HG03354 (cell line): Measurements from ENCODE around the gene FMNL1.
A peak's percentile ranks its signal among the peaks of the same experiment; 100 is the strongest.
"Not testable (repeated sequence)": the region's sequence is repeated elsewhere in the genome, so short reads cannot be mapped to it uniquely, and the experiment has no call there.

Experiments used
- ATAC-seq: cut with Tn5 transposase; IDR thresholded peaks from one replicate; pipeline ENCODE4 v1.9.1; 2021; ENCODE audit warnings: mild to moderate bottlenecking; ENCODE audit not compliant: unreplicated experiment, poor library complexity, severe bottlenecking

FMNL1 gene, protein sequence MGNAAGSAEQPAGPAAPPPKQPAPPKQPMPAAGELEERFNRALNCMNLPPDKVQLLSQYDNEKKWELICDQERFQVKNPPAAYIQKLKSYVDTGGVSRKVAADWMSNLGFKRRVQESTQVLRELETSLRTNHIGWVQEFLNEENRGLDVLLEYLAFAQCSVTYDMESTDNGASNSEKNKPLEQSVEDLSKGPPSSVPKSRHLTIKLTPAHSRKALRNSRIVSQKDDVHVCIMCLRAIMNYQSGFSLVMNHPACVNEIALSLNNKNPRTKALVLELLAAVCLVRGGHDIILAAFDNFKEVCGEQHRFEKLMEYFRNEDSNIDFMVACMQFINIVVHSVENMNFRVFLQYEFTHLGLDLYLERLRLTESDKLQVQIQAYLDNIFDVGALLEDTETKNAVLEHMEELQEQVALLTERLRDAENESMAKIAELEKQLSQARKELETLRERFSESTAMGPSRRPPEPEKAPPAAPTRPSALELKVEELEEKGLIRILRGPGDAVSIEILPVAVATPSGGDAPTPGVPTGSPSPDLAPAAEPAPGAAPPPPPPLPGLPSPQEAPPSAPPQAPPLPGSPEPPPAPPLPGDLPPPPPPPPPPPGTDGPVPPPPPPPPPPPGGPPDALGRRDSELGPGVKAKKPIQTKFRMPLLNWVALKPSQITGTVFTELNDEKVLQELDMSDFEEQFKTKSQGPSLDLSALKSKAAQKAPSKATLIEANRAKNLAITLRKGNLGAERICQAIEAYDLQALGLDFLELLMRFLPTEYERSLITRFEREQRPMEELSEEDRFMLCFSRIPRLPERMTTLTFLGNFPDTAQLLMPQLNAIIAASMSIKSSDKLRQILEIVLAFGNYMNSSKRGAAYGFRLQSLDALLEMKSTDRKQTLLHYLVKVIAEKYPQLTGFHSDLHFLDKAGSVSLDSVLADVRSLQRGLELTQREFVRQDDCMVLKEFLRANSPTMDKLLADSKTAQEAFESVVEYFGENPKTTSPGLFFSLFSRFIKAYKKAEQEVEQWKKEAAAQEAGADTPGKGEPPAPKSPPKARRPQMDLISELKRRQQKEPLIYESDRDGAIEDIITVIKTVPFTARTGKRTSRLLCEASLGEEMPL

DNA sequence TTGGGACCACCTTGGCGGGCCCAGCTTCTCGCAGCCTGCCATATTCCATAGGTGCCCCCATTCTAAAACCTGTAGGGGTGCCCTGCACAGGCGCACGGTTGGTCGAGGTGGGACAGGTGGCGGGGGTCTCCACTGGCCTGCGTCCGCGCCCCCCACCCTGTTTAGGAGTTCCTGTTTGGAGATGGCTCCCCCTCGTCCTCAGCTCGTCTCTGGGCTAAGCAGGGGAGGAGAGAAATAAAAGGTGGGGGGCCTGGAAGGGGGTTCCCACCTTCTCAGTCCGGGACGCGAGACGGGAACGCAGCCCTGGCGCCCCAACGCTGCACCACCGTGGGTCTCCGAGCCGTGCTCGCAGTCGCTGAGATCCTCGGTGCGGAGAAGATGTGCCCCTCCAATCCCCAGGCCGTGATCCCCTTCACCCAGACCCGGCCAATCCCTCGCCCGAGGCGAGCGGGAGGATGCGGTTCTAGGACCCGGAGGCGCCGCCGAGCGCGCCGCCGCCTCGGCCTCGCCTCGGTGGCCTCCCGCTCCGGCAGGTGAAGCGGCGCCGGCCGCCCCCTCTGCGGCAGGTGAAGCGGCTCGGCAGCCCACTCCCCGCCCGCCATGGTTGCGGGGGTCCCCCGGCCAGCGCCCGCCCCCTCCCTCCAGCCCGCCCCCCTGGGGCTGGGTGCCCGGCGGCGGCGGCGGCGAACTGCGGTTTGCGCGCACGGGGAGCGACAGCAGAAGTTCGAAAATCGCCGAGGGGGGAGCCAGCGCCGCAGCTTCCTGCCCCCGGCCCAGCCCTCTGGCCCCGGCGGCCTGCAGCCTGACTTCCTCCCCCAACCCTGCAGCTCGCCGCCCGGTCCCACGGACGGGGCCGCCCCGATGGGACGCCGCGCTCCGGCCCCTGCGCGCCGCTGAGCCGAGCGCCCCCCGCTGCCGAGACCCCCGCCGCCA lies at the start of gene FMNL1:
TSS of gene FMNL1 (plus strand) at position 805 of the 933 bp plus-strand sequence. CDS start 240 bp downstream, outside the sequence.
- ATAC-seq: no peak

- no peak for ATAC-seq
Observed at GRCh38 chr17:45172232-45172540, 49.5 kb upstream of the FMNL1 start.

DNA sequence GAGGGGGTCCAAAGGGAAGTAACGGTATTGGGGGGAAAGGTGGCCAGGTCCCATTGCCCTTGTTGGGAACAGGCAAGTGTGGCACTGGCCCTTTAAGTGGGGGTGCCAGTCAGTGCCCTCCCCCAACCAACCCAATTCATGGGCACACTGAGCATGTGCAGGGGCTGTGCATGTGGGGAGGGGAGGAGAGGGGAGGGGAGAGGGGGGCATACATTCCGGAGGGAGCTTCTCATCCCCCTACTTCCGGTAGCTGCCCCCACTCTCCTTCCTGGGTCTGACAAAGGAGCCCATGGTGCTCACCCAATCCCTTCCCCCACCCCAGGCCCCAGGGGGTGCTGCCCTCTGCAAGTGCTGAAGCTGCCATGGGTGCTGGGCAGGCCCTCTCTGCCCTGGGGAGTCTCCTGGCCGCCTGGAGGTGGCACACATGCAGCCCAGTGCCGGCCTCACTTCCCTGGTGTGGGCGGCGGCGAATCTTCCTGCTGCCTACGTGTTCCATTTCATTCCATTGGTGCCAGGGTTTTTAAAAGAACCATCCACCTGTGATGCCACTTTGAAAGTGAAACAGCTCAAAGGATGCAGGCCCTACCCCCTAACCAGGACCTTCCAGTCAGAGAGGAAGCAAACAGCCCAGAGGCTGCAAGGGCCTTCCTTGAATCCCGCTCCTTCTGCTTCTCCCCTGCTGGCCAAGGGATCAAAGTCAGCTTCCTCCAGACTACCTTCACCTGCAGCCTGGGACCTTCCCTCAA lies 49.0 kb upstream of the FMNL1 start:
- ATAC-seq: no peak

DNA sequence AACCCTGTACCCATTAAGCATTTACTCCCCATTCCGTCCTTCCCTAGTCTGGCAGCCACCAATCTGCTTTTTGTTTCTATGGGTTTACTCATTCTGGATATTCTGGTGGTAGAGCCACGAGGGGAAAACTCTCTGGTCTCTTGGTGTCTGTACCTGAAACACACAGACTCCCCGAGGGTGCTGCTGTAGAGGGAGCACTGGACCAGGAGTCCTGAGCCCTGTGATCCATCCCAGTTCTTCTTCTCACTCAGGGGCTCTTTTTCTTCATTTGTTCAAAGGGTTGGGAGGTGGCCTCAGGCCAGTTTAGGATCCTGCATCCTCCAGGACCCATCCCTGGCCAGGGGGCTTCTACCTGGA lies 45.9 kb upstream of the FMNL1 start:
- ATAC-seq: no peak

DNA sequence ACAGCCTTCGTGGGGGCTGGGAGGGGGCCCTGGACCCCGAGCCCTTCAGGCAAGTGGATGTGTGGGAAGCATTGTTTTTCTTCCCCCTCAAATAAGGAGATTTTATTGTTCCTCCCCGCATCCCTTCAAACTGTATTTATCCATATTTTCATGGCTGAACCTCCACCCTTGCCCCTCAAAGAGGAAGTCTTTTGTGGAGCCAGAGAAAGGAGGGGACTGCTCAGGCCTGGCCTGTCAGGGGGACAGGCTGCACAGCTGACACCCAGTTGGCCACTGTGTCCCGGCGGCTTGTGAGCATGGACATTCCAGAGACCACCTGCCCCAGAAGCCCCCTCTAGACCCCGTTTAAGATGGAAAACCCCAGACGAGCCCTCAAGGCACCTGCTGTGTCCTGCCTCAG lies 44.1 kb upstream of the FMNL1 start:
- no peak for ATAC-seq

DNA sequence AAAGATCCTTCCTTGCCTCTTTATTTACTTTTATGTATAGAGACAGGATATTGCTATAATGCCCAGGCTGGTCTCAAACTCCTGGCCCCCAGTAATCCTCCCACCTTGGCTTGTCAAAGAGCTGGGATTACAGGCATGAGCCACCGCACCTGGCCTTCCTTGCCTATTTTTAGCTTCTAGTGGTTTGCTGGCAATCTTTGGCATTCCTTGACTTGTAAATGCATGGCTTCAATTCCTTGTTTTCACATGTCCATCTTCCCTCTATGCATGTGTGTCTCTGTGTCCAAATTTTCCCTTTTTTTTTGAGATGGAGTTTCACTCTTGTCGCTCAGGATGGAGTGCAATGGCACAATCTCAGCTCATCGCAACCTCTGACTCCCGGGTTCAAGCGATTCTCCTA lies 37.5 kb upstream of the FMNL1 start:
- no peak for ATAC-seq

- ATAC-seq: no peak
Observed at GRCh38 chr17:45186801-45187354, 34.8 kb upstream of the FMNL1 start.

GRCh38 chr17:45189009-45189408 lies 32.7 kb upstream of the FMNL1 start:
- no peak for ATAC-seq

DNA sequence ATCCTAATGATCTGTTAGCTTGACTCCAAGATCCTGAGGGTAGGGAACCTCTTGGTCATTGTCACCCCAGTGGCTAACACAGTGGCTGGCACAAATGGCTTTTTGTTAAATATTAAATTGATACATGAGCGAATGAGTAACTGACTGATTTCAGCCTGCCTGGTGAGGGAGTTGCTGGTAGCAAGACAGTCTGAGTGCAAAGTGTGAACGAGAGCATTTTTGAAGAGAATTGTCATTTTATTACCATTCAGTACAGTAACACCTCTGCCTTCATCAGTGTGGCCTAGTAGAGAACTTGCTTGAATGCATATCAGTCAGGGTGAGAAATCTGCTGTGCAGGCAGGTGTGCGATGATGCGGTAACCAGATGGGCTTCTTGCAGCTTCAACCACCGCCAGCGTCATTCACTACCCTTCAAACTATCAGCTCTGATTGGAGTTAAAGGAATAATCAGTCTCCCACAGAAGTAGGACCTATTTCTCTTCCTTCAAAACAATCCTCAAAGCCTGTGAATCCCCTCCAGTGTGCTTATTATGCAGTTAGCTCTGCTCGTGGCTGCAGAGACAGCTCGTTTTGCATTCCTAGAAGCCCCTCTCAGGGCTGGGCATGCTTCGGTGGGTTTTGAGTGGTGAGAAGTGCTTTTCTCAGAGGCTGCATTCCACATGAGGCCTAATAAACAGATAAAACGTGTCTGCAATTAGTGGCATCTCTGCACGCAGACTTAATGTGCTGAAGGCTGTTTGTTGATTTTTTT lies 31.0 kb upstream of the FMNL1 start:
- no peak for ATAC-seq

- no peak for ATAC-seq
Observed at GRCh38 chr17:45195424-45195823, 26.3 kb upstream of the FMNL1 start.

DNA sequence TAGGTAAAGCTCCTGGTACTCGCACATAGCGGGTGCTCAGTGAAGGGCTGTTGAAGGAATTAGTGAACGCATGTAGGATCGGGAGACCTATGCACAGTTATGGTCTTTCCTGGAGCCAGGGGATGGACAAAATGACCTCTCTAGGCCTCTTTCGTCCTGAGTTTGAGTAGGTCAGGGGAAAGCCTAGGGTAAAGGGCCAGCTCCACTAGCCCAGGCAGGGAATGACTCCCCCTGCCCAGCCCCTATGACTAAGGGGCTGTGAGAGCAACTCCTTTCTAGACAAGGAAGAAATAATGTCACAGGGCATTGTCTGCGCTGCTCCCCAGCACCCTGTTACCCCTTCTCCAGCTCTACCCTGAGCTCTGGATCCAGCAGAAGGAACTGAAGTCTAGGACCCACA lies 24.6 kb upstream of the FMNL1 start:
- no peak for ATAC-seq

- ATAC-seq: peak; percentile 82
Observed at GRCh38 chr17:45197555-45198334, 23.9 kb upstream of the FMNL1 start.

GRCh38 chr17:45200701-45201100 lies 21.0 kb upstream of the FMNL1 start:
- ATAC-seq: no peak

GRCh38 chr17:45201457-45201856 lies 20.2 kb upstream of the FMNL1 start:
- ATAC-seq: no peak

- ATAC-seq: not testable (repeated sequence)
Observed at GRCh38 chr17:45201880-45202279, 19.8 kb upstream of the FMNL1 start.

- ATAC-seq: no peak
Observed at GRCh38 chr17:45218895-45219661, 2.6 kb upstream of the FMNL1 start.

DNA sequence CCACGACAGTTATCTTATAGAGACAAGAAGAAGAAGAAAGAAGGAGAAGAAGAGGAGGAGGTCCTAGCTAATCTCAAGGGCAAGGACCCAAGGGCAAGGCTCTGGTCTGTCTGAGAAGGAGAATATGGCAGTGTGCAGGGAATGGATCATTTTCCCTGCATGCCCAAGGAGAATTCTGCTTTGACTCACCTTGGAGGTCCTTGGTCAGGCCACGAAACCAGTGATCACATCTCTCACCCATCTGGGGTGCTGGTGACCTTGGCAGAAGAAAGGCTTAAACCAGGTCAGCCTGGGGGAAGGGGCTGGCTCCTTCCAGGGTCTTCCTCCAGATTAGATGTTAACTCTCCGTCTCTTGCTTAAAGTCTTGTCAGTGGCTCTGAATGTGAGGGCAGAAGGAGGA lies 1.6 kb upstream of the FMNL1 start:
- no peak for ATAC-seq
